Stimulated activated CD8-positive, alpha-beta memory T cell treated with anti-CD3 and anti-CD28 coated beads, Interleukin-15, amount 100 ng/mL, for 24 hours (primary cell): Measurements from ENCODE around the gene THRAP3.

Source experiments
- DNase-seq: peaks from one replicate; pipeline ENCODE4 v3.0.0-alpha.2; 2020; ENCODE audit warnings: low read depth

The THRAP3 gene

DNA sequence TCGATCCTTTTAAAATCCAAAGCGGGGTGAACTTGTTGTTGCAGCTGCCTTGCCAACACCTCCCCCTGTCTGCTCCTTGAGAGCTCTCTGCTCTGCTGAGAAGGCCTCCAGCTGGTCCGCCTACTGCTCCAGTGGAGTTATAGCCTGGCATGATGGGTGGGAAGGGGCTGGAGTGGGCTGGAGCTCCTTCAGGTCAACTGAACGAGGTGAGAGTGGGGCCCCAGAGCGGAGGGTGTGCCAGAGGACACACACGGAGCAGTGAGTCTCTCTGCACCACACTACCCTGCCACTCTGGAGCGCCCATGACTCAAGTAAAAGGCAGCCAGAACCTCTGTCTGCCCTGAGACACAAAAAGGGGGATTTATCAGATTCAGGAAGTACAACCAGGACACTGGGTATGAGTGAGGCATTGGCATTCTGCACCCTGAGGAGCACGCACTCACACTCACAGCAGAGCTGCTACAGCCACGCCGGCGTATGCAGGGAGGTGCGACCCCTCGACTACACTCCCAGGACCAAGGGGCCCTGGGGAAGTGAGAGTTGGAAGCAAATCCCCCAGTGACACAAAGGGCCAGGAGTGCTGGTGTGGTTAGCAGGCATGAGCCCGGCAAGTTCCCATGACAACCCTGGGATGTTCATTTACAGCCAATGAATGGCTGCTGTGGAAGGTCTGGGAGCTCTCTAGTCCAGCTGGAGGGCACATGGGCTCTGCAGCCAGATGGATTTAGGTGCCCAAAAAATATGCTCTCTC lies 127.2 kb downstream of the THRAP3 start:
- no peak for DNase-seq

DNA sequence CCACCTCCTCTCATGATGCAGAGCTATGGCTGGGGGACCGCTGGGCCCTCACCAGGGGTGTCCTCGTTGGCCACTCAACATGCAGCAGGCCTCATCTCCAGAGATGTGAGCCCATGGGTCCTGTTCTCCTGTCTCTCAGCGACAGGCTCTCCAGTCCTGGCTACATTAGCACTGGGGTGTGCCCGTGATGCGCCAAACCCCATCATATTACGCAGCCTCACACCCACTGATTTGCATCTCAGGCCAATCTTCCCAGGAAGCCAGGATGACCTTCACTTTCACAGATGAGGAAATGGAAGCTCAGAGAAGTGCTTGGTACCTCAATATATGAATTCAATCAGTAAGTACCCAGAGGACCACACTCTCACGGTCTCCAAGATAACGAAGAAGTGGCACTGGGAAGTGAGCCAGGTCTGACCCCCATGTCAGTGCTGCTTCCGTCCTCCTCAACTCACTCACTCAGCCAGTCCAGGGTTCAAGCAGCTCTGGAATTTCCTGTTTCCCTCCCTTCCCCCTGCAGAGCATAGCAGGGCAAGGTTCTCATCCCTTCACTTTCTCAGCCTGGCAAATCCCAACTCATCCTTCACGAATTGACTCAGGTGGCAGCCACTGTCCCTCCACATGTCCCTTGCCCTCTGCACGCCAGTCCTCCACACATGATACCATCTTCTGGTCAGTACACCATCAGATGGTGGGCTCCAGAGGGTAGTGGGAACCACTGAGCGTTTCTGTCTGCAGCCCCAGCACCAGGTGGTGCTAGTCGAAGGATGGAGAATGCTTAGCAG lies 128.1 kb downstream of the THRAP3 start:
- DNase-seq: no peak

DNA sequence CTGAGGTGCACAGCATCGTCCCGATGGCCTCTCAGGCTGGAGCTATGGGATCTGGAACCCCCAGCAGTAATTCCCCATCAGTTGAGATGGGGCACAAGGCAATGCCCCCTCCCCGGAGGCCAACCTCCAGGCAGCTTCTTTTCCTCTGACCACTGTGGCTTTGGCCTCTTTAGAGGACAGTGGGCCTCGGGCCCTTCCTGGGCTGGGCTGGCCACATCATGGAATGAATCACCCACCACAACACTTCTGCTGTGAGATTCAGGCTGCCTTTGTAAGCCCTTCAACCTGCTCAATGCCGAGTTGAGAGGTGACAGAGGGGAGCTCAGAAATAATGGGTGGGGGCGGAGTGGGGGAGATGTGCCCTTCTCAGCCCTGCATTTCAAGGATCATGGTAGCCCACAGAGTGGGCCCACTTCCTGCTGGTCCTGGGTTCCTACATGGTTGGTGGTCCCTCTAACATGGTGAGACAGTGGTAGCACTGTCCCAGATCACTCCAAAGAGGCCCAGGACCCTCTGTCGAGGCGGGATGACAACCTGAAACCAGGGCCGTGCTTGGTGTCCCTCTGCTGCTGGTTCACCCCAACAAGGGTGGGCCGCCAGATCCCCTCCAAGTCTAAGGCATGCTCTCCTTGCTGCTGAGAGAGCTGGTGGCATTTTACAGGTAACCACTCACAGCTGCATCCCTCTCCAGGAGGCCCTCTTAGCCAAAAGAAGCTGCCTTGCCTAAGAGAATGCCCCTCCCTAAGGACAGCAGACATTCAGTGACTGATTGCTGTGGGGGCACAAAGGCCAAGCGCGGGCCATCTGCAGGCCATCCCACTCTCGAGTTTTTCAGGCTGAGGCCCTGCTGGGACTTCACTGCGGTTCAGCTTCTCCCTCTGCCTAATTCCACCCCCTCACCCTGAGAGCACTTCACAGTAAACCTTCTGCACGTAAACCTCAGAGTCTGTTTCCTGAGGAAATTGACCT lies 129.0 kb downstream of the THRAP3 start:
- no peak for DNase-seq

DNA sequence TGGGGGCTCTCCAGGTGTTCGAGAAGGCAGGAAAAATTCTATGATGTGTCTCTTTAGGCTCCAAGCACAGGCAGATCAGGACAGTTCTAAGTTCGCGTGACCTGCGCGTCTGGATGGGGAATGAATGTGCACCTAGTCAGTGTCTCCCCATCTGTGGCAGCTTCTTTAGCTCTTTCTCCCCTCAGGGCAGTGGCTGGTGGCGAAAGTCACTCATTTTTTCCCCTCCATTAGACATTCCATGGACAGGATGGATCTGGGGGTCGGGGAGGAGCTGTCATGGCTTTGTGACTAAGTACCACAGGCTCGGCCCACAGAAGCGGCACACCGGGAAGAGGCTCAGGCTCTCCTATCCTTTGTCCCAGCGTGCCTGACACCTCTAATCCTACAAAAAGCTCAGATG lies 130.2 kb downstream of the THRAP3 start:
- DNase-seq: no peak
